Measurements from ENCODE around the gene ABTB1.

Gene ABTB1

GRCh38 chr3:127722091-127722784 lies 49.5 kb downstream of the ABTB1 start:
- FAIRE-seq: no peak

- FAIRE-seq: no peak
These were observed 50.3 kb downstream of the ABTB1 start for GRCh38 chr3:127723011-127723567.

- FAIRE-seq: no peak
These were observed 54.1 kb downstream of the ABTB1 start for GRCh38 chr3:127726894-127727293.

GRCh38 chr3:127728417-127729015 lies 55.8 kb downstream of the ABTB1 start:
- FAIRE-seq: no peak

- no peak for FAIRE-seq
These were observed 56.9 kb downstream of the ABTB1 start for GRCh38 chr3:127729556-127730056.

GRCh38 chr3:127730171-127730570 lies 57.4 kb downstream of the ABTB1 start:
- FAIRE-seq: no peak

Data from endometrium (tissue), 2 donors.